ENCODE measurements around the gene TBC1D1.
"Not testable (repeated sequence)": the region's sequence is repeated elsewhere in the genome, so short reads cannot be mapped to it uniquely, and the experiment has no call there.

Gene TBC1D1

DNA sequence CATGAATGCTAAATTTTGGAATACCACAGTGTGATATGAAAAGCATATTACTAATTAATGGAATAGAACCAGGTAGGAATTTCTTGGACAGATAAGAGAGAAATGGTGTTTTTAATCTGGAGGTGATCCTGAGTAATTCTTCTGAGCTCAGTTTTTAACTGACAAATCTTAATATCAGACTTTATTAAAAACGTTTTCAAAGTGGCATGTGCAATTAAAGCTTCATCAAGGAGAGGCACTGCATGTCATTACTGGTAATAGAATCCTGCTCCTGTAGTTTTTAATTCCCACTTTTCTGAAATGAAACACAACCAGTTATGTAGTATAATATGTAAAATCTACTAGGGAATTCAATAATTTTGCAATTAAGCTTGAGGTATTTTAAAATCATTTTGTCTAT is 62.3 kb downstream of the TBC1D1 start:
- Histone ChIP-seq H3K9ac (ENCODE audit: low read depth, low read length) (no peak overlapping the region), H3K9me3 (ENCODE audit: control insufficient read depth, insufficient read depth, low read length) (no peaks in the 10 kb centered on the region), H3K4me1 (ENCODE audit: insufficient read depth, low read length) (no peaks in the 10 kb centered on the region), H3K36me3 (ENCODE audit: insufficient read depth, low read length) (no peaks in the 10 kb centered on the region)

- no peaks in the 10 kb centered on the region for H3K36me3 ChIP-seq (ENCODE audit: insufficient read depth, low read length)
- H3K4me1 ChIP-seq (ENCODE audit: insufficient read depth, low read length), result no peaks in the 10 kb centered on the region
- no peaks in the 10 kb centered on the region for H3K9me3 ChIP-seq (ENCODE audit: control insufficient read depth, insufficient read depth, low read length)
- no peak overlapping the region for H3K9ac ChIP-seq (ENCODE audit: low read depth, low read length)
Measured at GRCh38 chr4:37953620-37954293, 62.9 kb downstream of the TBC1D1 start.

- Histone ChIP-seq H3K9me3 (ENCODE audit: control insufficient read depth, insufficient read depth, low read length) (no peaks in the 10 kb centered on the region), H3K4me1 (ENCODE audit: insufficient read depth, low read length) (no peaks in the 10 kb centered on the region), H3K9ac (ENCODE audit: low read depth, low read length) (no peak overlapping the region), H3K36me3 (ENCODE audit: insufficient read depth, low read length) (no peaks in the 10 kb centered on the region)
Measured at GRCh38 chr4:37956941-37957340, 66.1 kb downstream of the TBC1D1 start.

- no peaks in the 10 kb centered on the region for H3K9me3 ChIP-seq (ENCODE audit: control insufficient read depth, insufficient read depth, low read length)
- no peaks in the 10 kb centered on the region for H3K36me3 ChIP-seq (ENCODE audit: insufficient read depth, low read length)
- H3K9ac ChIP-seq (ENCODE audit: low read depth, low read length), result no peak overlapping the region
- H3K4me1 ChIP-seq (ENCODE audit: insufficient read depth, low read length), result no peaks in the 10 kb centered on the region
Measured at GRCh38 chr4:37958932-37959331, 68.0 kb downstream of the TBC1D1 start.

GRCh38 chr4:37960098-37960497 is 69.2 kb downstream of the TBC1D1 start, which contains the start of gene PTTG2:
TSS of gene PTTG2 (plus strand) at chr4:37960398. CDS start at chr4:37960435, 37 bp downstream.
- Histone ChIP-seq H3K36me3 (ENCODE audit: insufficient read depth, low read length) (no peaks in the 10 kb centered on the region), H3K9me3 (ENCODE audit: control insufficient read depth, insufficient read depth, low read length) (no peaks in the 10 kb centered on the region), H3K4me1 (ENCODE audit: insufficient read depth, low read length) (no peaks in the 10 kb centered on the region), H3K9ac (ENCODE audit: low read depth, low read length) (no peak within 1 kb of the TSS)

- no peaks in the 10 kb centered on the region for H3K36me3 ChIP-seq (ENCODE audit: insufficient read depth, low read length)
- H3K4me1 ChIP-seq (ENCODE audit: insufficient read depth, low read length), result no peaks in the 10 kb centered on the region
- H3K9me3 ChIP-seq (ENCODE audit: control insufficient read depth, insufficient read depth, low read length), result no peaks in the 10 kb centered on the region
- no peak overlapping the region for H3K9ac ChIP-seq (ENCODE audit: low read depth, low read length)
Measured at GRCh38 chr4:37960679-37961450, 70.0 kb downstream of the TBC1D1 start.

- Histone ChIP-seq H3K4me1 (ENCODE audit: insufficient read depth, low read length) (no peaks in the 10 kb centered on the region), H3K9ac (ENCODE audit: low read depth, low read length) (no peak overlapping the region), H3K36me3 (ENCODE audit: insufficient read depth, low read length) (no peaks in the 10 kb centered on the region), H3K9me3 (ENCODE audit: control insufficient read depth, insufficient read depth, low read length) (no peaks in the 10 kb centered on the region; the same call in 1 of the 2 replicates)
Measured at GRCh38 chr4:37964734-37965457, 74.0 kb downstream of the TBC1D1 start.

DNA sequence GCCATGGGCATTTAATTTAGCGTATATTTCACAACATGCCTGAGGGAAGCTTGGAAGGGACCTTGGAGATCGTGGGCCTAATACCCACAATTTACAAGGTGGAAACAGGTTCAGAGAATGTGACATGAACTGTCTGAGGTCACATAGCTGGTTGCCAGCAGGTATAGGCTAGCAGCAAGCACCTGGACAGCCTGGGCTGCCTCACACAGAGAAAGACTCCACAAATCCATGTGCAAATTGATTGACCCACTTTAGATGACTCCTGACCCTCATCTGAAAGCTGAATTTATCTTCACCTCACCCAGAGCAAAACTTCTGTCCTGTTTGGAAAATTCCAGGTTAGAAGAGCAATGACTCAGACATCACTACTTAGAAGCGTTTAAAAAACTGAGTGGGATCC is 75.2 kb downstream of the TBC1D1 start:
- peaks cover 3% of the 10 kb centered on the region; the same call in 1 of the 2 replicates for H3K36me3 ChIP-seq (ENCODE audit: insufficient read depth, low read length)
- H3K9me3 ChIP-seq (ENCODE audit: control insufficient read depth, insufficient read depth, low read length), result peaks cover 5% of the 10 kb centered on the region
- H3K9ac ChIP-seq (ENCODE audit: low read depth, low read length), result no peak overlapping the region
- no peaks in the 10 kb centered on the region for H3K4me1 ChIP-seq (ENCODE audit: insufficient read depth, low read length)

GRCh38 chr4:37967736-37968135 is 76.9 kb downstream of the TBC1D1 start:
- Histone ChIP-seq H3K36me3 (ENCODE audit: insufficient read depth, low read length) (peaks cover 3% of the 10 kb centered on the region; the same call in 1 of the 2 replicates), H3K4me1 (ENCODE audit: insufficient read depth, low read length) (no peaks in the 10 kb centered on the region), H3K9ac (ENCODE audit: low read depth, low read length) (no peak overlapping the region), H3K9me3 (ENCODE audit: control insufficient read depth, insufficient read depth, low read length) (peaks cover 5% of the 10 kb centered on the region)

DNA sequence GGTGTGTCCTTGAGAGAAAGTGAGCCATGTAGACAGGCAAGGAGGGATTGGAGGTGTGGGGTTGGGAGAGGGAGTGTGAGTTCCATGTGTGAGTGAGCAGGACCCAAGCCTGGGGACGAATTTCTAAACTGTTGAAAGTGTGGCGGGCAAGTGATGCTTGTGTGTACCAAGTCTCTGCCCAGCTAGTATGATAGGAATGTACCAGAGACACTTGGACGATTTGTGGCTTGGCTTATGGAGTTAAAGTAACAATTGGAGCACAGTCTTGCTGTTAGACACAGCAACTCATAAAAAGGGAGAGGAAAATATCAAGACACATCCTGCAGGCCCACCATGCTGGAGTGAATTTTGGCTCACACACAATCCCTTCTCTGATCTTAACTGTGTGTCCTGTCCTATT is 77.9 kb downstream of the TBC1D1 start:
- H3K4me1 ChIP-seq (ENCODE audit: insufficient read depth, low read length), result no peaks in the 10 kb centered on the region
- H3K9ac ChIP-seq (ENCODE audit: low read depth, low read length), result no peak overlapping the region
- peaks cover 3% of the 10 kb centered on the region; the same call in 1 of the 2 replicates for H3K36me3 ChIP-seq (ENCODE audit: insufficient read depth, low read length)
- H3K9me3 ChIP-seq (ENCODE audit: control insufficient read depth, insufficient read depth, low read length), result peaks cover 5% of the 10 kb centered on the region

GRCh38 chr4:37970702-37971101 is 79.8 kb downstream of the TBC1D1 start:
- no peak overlapping the region for H3K9ac ChIP-seq (ENCODE audit: low read depth, low read length)
- peaks cover 3% of the 10 kb centered on the region; the same call in 1 of the 2 replicates for H3K36me3 ChIP-seq (ENCODE audit: insufficient read depth, low read length)
- peaks cover 5% of the 10 kb centered on the region for H3K9me3 ChIP-seq (ENCODE audit: control insufficient read depth, insufficient read depth, low read length)
- no peaks in the 10 kb centered on the region for H3K4me1 ChIP-seq (ENCODE audit: insufficient read depth, low read length)

DNA sequence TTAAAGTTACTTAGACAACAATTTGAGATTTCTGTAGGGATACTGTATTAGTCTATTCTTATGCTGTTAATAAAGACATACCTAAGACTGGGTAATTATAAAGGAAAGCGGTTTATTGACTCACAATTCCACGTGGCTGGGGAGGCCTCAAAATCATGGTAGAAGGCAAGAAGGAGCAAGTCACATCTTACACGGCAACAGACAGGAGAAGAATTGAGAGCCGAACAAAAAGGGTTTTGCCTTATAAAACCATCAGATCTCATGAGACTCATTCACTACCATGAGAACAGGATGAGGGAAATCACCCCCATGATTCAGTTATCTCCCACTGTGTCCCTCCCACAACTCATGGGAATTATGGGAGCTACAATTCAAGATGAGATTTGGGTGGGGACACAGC is 80.3 kb downstream of the TBC1D1 start:
- Histone ChIP-seq H3K9ac (ENCODE audit: low read depth, low read length) (no peak overlapping the region), H3K36me3 (ENCODE audit: insufficient read depth, low read length) (peaks cover 3% of the 10 kb centered on the region; the same call in 1 of the 2 replicates), H3K4me1 (ENCODE audit: insufficient read depth, low read length) (peaks cover 2% of the 10 kb centered on the region; the same call in 1 of the 2 replicates), H3K9me3 (ENCODE audit: control insufficient read depth, insufficient read depth, low read length) (peaks cover 5% of the 10 kb centered on the region)

DNA sequence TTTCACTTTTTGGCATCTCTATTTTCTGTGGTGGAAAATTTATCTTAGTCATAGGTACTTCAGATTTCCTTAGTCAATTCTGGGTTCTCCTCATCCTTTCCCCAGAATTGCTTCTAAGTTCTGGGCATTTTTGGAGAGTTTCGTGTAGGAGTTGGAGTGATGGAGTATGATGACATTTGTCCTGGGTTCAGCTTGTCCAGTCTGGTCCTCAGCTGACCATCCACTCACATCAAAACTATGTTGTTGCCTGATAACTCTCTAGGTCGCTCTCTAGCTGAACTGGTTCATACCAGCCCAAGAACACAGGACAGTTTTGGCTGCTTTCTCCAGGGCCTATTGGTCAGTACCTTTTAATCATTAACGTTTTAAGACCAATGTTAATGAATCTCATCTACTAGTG is 82.6 kb downstream of the TBC1D1 start:
- H3K9me3 ChIP-seq (ENCODE audit: control insufficient read depth, insufficient read depth, low read length), result peaks cover 5% of the 10 kb centered on the region
- H3K4me1 ChIP-seq (ENCODE audit: insufficient read depth, low read length), result peaks cover 8% of the 10 kb centered on the region
- H3K9ac ChIP-seq (ENCODE audit: low read depth, low read length), result no peak overlapping the region
- peaks cover 3% of the 10 kb centered on the region; the same call in 1 of the 2 replicates for H3K36me3 ChIP-seq (ENCODE audit: insufficient read depth, low read length)

GRCh38 chr4:37975321-37975822 is 84.5 kb downstream of the TBC1D1 start:
- not testable (repeated sequence) for H3K36me3 ChIP-seq (ENCODE audit: insufficient read depth, low read length); H3K9ac ChIP-seq (ENCODE audit: low read depth, low read length); H3K9me3 ChIP-seq (ENCODE audit: control insufficient read depth, insufficient read depth, low read length)
- H3K4me1 ChIP-seq (ENCODE audit: insufficient read depth, low read length), result peaks cover 12% of the 10 kb centered on the region
